Heart left ventricle (tissue), 13 donors: ENCODE results near the gene ISLR.

ENCODE experiments used
- POLR2A ChIP-seq, 2 donors: fragments of 450-650 bp; IDR thresholded peaks; one replicate each; pipeline ENCODE4 v1.6.1; 2017; ENCODE audit warnings: antibody characterized with exemption in 2 of 2, mild to moderate bottlenecking in 2 of 2, moderate library complexity in 2 of 2
- TF ChIP-seq, protein P1 (sequence below), 12 donors: fragments of 200-600 bp; sonication (generic) in 4 of 12; IDR thresholded peaks; one replicate each; pipeline versions ENCODE4 v1.5.0 to v1.8.0; 2018 to 2022; ENCODE audit warnings: antibody characterized with exemption in 12 of 12, mild to moderate bottlenecking in 5 of 12
- donor health status: ischemic (EF 13 %, LVEDD 7.1; RV severe dilation, severe dysfunction).
- donor health status: DM: no; HTN: yes; CAD: no.
- donor health status: DM: no; HTN: no; CAD: no.
- donor health status: ischemic (EF 25% LVEDD 6.9; RV normal size, moderate dysfunction).
- donor health status: ischemic (EF 25% LVEDD 5.7; RV mildly dilated, moderate dysfunction).
- donor health status: ischemic (EF 35%, LVEDD 5.7; RV mildly dilated, moderate dysfunction).
- donor health status: nonischemic (EF 11% LVEDD 7.7; RV severe dilation, severe dysfunction).
- donor health status: DM: yes; HTN: yes; CAD: no.
- donor health status: PGD.
- donor health status: ischemic (EF 29% LVEDD 5.4; RV normal size, mild dysfunction).
- donor health status: nonischemic (EF 23%, LVEDD 6.1; RV moderate dilation, normal function).

DNA sequence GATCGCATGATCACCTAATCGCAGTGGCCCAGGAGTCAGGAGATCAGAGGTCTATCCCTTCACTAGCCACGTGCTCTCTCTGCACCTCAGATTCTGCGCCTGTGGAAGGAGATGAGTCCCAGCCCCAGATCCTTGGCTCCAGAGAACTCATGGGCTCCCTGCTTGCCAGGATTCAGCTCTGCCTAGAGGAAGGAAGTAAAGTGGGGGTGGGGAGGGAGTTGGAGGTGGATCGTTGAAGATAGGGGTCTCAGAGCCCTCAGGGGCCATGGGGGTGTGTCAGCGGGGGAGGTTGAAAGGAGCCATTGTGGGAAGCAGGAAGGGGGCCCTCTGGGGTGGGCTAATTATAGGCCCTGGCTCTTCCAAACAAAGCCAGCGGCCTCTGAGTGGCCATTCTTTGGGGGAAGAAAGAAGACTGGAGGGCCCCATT, 40.4 kb downstream of the ISLR start:
- TF ChIP-seq, protein P1, sequence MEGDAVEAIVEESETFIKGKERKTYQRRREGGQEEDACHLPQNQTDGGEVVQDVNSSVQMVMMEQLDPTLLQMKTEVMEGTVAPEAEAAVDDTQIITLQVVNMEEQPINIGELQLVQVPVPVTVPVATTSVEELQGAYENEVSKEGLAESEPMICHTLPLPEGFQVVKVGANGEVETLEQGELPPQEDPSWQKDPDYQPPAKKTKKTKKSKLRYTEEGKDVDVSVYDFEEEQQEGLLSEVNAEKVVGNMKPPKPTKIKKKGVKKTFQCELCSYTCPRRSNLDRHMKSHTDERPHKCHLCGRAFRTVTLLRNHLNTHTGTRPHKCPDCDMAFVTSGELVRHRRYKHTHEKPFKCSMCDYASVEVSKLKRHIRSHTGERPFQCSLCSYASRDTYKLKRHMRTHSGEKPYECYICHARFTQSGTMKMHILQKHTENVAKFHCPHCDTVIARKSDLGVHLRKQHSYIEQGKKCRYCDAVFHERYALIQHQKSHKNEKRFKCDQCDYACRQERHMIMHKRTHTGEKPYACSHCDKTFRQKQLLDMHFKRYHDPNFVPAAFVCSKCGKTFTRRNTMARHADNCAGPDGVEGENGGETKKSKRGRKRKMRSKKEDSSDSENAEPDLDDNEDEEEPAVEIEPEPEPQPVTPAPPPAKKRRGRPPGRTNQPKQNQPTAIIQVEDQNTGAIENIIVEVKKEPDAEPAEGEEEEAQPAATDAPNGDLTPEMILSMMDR (IDR thresholded peaks at IDR 0.05), result no peak
- no peak for TF ChIP-seq POLR2A (IDR thresholded peaks at IDR 0.05)
